Subcutaneous adipose tissue (tissue), 4 donors: Measurements from ENCODE around the gene IGF1. TPM values are rescaled to one million over a fixed set of nuclear protein-coding genes. Genes with fewer than 3 reads are reported as not detected.

Source experiments
- CTCF ChIP-seq: fragments of 450-650 bp; IDR thresholded peaks from one replicate; pipeline ENCODE4 v1.5.1; 2016; ENCODE audit warnings: low read depth, mild to moderate bottlenecking, control low read depth, antibody characterized with exemption, moderate library complexity
- total RNA-seq, 4 donors: library from RNA; depleted of rRNA; stranded (reverse); fragments of >200 nt; gene quantifications; one replicate each; pipeline ENCODE4 v1.1.0, GENCODE V29; 2016

IGF1 gene
- total RNA-seq, 4 donors from 2014 or later = 60.3 to 354 (median 140) TPM

GRCh38 chr12:102413396-102413795 lies 67.0 kb downstream of the IGF1 start:
- no peak for TF ChIP-seq CTCF

GRCh38 chr12:102410511-102410910 lies 69.9 kb downstream of the IGF1 start:
- TF ChIP-seq CTCF = no peak

GRCh38 chr12:102408487-102409297 lies 71.7 kb downstream of the IGF1 start:
- TF ChIP-seq CTCF = no peak

GRCh38 chr12:102407776-102408486 lies 72.4 kb downstream of the IGF1 start:
- TF ChIP-seq CTCF = no peak

- TF ChIP-seq CTCF = no peak
Observed at GRCh38 chr12:102406033-102406584, 74.3 kb downstream of the IGF1 start.

- TF ChIP-seq CTCF = no peak
Observed at GRCh38 chr12:102401087-102401486, 79.3 kb downstream of the IGF1 start.

- TF ChIP-seq CTCF = no peak
Observed at GRCh38 chr12:102399653-102400052, 80.7 kb downstream of the IGF1 start.
